SHP77 (cell line): ENCODE measurements around the gene TBC1D30.
"Not testable (repeated sequence)": the region's sequence is repeated elsewhere in the genome, so short reads cannot be mapped to it uniquely, and the experiment has no call there.

Experiments
- DNase-seq, 2 experiments: peaks; one replicate each; lab custom pipeline; 2025; lab: John Stamatoyannopoulos, UW

Gene TBC1D30, protein sequence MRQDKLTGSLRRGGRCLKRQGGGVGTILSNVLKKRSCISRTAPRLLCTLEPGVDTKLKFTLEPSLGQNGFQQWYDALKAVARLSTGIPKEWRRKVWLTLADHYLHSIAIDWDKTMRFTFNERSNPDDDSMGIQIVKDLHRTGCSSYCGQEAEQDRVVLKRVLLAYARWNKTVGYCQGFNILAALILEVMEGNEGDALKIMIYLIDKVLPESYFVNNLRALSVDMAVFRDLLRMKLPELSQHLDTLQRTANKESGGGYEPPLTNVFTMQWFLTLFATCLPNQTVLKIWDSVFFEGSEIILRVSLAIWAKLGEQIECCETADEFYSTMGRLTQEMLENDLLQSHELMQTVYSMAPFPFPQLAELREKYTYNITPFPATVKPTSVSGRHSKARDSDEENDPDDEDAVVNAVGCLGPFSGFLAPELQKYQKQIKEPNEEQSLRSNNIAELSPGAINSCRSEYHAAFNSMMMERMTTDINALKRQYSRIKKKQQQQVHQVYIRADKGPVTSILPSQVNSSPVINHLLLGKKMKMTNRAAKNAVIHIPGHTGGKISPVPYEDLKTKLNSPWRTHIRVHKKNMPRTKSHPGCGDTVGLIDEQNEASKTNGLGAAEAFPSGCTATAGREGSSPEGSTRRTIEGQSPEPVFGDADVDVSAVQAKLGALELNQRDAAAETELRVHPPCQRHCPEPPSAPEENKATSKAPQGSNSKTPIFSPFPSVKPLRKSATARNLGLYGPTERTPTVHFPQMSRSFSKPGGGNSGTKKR

DNA sequence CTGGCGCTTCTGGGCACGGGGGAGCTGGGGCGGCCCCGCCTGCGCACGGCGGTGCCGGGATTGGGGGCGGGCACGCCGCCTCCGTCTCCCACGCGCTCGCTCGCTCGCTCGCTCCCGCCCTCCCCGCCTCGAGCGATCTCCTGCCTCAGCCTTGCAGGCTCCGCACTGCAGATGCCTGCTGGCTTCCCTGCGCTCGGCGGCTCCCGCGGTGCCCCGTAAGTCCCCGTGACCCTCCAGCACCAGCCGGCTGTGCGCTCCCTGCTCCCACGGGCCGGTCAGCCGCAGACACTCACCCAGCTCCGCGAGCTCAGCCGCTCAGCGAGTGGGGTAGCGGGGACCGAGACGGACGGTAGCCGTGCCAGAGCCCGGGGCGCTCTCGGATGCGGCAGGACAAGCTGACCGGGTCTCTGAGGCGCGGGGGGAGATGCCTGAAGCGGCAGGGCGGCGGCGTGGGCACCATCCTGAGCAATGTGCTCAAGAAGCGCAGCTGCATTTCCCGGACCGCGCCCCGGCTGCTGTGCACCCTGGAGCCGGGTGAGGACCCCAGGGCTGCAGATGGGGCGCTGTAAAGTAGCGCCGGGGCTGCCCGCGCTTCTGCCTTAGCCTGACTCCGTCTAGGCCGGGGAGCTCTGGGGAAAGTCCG is at the start of gene TBC1D30:
Gene TBC1D30, plus strand, starts transcription at position 148 of the 643 bp plus-strand sequence. Its CDS starts 233 bp downstream, at position 381.
- no peak for DNase-seq

DNA sequence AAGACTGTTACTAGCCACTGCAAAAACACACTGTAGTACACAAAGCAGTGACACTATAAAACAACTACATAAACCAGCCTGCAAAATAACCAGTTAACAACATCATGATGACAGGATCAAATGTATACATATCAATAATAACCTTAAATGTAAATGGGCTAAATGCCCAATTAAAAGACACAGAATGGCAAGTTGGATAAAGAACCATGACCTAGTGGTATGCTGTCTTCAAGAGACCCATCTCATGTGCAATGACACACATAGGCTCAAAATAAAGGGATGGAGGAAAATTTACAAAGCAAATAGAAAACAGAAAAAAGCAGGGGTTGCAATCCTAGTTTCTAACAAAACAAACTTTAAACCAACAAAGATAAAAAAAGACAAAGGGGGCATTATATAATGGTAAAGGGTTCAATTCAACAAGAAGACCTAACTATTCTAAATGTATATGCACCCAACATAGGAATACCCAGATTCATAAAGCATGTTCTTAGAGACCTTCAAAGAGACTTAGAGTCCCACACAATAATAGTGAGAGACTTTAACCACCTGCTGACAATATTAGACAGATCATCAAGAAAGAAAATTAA is 49.2 kb upstream of the TBC1D30 start:
- not testable (repeated sequence) for DNase-seq

DNA sequence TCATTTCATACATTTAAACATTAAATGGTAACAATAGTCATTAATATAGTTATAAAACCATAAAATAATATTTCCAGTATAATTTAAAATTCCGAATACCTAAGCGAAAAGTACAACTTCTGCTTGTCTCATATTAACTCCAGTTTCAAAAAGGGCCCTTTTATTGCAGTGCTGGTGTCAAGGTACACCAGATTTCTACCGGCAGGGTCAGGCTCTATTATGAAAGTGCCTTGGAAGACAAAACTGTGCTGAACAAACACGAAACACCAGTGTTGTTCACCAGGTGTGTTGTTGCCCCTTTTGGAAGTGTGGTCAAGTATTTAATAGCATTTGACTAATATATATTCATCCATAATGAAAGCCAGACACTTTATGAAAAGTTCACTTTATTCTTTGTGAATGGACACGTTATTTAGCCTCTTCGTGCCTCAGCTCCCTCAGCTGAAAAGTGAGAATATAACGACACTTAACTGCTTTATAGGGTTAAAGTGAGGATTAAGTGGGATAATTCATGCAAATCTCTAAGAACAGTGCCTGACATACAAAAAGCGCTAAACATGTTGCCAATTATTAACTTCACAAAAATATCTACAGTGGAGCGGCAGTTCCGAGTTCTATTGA is 45.0 kb upstream of the TBC1D30 start:
- no peak for DNase-seq

DNA sequence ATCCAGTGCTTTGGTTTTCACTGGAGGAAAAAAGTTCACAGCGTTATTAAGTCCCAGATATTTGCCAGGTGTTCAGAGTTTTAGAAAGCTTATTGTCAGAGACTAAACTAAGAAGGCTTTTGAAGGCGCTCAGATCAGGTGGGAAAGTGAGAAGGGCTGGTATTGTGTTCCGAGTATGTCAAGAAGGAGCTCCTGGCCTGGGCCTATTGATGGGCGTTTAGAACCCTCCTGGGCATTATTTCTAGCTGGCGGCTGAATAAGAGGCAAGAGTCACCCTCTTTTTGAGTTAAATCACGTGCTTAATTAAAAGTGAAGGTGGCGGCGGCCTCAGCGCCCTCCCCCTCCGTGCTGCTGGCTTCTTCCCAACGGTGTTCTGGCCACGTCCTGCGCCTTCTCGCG is 44.3 kb upstream of the TBC1D30 start:
- DNase-seq, result no peak

DNA sequence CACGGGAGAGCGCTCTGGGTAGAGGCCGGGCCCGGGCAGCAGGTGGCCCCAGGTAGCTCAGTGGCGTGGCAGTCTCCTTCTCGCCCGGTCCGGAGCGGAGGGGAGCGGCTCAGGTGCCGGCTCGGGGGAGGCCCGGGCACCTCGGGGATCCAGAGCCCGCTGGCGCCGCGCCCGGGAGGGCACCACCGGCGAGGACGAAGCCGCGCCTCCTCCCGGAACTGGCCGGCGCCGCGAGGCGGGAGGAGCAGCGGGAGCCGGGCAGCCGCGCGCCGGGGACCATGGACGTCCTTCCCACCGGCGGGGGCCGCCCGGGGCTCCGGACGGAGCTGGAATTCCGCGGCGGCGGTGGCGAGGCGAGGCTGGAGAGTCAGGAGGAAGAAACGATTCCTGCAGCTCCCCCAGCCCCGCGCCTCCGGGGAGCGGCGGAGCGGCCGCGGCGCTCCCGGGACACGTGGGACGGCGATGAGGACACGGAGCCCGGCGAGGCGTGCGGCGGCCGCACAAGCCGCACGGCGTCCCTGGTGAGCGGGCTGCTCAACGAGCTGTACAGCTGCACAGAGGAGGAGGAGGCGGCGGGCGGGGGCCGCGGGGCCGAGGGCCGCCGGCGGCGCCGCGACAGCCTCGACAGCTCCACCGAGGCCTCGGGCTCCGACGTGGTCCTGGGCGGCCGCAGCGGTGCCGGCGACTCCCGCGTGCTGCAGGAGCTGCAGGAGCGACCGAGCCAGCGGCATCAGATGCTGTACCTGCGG is 43.7 kb upstream of the TBC1D30 start:
- DNase-seq, result peak; percentile 23 to 77

DNA sequence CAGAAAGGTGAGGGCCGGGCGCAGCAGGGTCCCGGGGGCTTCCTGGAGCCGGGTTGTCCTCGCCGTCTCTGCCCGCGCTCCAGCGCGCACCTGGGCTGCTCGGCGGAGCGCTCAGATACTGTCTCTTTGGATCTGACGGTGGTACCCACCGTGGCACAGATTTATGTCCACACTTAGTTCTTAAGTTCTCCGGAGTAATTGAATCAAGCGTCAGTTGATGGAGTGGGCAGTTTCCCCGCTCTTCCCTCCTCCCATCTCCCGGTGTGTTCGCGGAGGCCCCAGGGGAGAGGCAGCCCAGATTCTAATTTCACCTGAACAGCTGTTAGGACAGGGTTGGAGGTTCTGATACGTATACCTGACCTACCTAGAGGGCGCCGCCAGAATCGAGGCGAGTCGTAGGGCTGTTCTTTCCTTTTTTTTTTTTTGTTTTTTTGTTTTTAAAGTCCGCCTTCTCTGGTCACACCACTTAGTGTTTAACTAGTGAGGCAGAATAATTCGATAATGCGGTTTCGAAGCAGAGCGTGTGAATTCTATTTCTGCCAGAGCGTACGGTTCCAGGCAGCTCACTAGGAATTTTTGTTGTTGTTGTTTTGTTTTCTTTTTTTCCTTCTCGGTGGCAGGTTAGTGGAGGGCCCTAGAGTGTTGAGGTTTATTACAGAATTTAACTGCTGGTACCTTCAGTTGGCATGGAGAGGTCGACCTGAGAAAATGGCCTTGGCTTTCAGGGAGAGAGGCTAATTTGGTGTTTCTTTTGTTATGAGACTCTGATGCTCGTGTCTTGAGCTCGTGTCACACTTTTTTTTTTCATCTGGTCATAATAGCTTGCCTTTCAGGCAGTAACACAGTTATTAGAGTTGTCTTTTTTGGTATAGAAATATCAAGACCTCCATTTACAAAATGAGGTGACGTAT is 42.9 kb upstream of the TBC1D30 start:
- no peak for DNase-seq

DNA sequence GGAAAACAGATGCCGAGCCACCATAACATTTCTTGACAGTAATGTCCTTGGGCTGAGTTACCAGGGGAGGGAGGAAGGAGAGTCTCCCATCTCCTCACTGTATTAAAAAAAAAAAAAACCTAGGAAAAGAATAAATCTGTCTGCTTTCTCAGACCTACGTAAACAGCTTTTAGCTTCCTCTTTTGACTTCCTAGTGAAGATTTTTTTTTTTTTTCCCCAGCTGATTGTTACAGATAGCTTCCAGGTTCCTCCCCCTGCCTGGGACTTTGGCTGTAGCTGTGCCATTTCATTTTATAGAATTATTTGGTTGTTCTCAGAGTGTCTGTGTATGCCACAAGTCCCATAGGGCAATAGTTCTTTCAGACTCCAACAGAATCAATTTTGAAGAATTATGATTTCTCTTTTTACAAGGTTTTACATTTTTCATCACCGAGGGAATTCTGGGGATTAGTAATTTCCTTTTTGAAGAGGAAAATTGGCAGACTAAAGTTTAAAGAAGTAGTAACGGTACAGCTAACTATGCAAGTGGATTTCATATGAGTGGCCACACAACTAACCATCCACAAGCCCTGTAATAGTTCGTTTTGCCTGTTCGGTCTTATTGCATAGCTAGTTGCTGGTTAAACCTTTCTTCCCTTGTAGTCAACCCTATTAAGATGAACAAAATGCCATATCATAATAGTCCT is 42.1 kb upstream of the TBC1D30 start:
- DNase-seq, result no peak

DNA sequence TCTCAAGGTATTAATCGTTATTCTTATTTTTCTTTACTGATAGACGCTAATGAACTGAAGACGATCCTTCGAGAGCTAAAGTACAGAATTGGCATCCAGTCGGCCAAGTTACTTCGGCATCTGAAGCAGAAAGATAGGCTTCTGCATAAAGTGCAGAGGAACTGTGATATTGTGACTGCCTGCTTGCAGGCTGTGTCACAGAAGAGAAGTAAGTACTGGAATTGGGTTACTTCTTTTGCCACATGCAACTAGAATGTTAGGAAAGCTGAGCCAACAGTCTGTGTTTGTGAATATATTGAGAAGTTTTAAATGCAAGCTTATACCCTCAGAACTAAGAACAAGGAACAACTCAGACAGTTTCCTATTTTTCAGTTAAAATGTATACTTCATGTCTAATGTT is 38.6 kb upstream of the TBC1D30 start:
- DNase-seq, result no peak

DNA sequence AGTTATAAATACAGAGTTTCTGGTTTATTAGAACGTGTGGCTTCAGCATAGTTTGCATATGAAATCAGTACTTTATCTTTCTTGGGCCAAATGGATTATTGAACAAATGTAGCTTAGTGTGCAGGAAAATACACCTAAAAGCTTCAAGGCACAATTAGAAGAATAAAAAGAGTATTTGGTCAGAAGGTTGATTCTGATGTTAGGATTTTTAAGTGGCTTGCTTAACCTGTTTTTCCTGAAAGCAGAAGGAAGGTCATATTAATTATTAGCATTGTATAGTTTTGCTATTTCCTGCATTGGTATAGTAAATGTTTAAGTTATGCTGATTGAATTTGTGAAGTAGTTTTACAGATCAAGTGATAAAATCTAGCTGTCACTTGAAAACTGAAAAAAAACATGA is 34.3 kb upstream of the TBC1D30 start:
- DNase-seq, result no peak

DNA sequence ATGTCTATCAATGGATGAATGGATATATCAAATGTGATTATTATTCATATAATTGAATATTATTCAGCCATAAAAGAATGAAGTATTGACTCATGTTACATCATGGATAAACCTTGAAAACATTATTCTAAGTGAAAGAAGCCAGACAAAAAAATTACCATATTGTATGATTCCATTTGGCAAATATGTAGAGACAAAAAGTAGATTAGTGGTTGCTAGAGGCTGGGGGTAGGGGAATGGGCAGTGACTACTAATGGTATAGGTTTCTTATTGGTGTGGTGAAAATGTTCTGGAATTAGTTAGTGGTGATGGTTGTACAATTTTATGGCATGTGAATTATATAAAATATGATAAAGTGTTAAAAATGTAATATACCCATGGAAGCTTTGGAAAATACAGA is 33.4 kb upstream of the TBC1D30 start:
- DNase-seq, result no peak

DNA sequence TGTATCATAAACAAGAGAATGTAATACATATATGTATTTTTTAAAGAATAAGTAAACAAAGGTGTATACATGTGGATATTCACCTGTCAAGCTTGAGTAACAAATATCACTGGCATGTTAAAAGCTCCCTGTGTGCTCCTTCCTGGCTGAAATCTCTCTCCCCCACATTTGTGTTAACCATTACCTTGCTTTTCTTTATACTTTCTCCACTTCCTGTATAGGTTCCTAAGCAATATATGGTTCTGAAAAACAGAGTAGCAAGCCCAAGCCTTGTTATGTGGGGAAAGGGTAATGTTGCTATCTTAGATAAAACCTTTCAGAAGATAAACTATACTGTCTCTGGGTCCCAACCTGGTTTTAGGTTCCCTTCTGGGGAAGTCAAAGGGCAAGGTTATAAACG is 32.3 kb upstream of the TBC1D30 start:
- DNase-seq, result no peak

DNA sequence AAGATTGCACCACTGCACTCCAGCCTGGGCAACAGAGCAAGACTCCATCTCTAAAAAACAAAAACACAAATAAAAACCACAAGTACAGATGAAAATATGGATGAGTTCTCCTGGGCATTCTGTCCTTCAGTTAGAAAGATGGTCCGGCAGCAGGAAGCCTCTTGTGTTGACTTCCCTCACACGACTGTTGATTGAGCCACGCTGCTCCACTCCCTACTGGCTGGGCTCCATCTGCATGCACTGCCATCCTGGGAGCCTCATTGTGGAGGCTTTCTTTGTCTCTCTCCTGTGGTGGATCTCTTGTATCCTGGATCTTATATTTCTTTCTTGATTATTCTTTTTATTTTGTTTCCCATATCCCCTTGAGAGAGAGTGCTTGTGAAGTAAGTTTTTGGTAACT is 30.8 kb upstream of the TBC1D30 start:
- DNase-seq, result no peak

DNA sequence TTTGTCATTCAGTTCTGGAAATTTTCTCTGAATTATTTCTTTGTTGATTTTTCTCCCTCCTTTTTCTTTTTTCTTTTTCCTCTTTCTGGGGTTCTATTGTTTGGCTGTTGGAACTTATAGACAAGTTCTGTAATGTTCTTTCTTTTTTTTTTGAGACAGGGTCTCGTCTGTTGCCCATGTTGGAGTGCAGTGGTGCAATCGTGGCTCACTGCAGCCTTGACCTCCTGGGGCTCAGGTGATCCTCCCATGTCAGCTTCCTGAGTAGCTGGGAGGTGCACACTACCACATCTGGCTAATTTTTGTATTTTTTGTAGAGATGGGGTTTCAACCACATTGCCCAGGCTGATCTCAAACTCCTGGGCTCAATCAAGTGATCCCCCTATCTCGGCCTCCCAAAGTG is 30.1 kb upstream of the TBC1D30 start:
- DNase-seq, result no peak

DNA sequence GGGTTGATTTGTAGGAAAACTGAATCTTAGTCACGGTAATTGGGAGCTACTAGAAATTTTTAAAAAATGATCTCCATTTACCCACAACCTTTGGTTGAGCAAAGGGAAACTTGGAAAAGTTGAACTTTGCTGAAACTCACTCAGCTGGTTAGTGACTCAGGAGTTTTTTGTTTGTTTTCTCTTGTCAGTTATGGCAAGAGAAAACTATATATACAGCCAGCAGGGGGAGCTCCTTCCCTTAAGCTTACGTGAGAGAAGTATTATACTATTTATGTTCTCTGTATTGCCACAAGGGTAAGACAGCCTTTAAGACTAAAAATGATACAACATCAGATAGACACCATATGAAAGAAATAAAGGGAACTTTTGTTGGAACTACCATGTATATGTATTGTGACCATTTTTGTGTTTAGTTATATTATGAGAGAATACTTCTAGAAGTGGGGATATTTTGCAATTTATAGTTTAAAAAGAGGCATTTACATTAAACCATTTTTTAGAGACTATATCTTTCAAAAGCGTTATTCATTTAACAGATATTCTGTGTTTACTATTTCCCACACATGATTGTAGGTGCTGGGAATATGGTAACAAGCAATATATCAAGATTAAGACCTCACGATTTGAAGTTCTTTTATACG is 28.1 kb upstream of the TBC1D30 start:
- peak; percentile 68 to 85 for DNase-seq

DNA sequence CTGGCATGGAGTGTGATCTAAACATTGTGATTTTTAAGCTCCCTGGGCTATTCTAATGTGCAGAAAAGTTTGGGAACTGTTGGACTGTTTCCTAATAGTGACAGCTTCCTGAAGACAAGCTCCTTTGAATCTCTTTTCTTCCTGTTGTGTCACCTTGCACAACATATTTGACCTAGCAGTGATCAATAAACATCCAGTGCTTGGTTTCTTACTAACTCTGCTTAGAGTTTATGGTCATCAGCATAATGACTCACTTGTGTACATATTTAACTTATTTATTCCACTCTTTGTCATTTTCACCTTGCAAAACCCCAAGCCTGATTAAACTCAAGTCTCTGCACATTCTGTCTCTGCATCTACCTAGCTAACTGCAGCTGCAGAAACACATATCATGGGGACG is 27.3 kb upstream of the TBC1D30 start:
- DNase-seq, result no peak

DNA sequence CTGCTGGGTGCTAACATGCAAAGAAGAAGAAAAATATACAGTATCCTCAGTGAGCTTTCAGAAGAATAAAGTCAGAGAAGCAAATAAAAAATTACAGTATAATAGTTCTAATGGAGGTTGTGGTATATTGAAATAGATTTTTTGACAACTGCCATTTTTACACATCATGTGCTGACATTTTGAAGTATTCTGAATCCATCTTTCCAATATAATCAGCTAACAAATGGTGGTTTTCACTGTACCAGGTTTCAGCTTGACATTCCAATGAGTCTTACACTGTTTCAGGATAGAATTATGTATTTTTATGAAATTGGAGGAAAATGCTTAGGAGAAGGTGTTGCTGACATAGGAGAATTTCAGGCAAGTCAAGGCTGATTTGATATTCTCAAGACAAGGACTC is 26.3 kb upstream of the TBC1D30 start:
- DNase-seq, result no peak

DNA sequence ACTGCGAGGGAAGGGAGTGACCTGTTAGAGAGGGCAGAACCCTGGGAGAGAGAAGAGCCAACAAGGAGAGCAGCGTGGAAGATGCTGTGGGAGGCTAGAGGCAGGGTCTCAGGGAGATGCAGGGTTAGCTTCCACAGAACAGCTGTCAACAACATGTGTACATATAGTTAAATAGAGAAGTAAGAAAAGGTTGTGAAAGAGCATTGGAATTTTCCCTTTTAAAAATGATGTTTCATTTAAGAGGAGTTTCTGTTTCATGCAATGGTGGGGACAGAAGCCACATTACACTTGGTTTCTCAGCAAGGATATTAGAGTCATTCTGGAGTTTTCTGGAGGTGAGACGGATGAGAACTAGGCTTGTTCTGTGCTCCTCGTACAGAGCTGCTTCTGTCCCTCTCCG is 23.8 kb upstream of the TBC1D30 start:
- DNase-seq, result no peak

DNA sequence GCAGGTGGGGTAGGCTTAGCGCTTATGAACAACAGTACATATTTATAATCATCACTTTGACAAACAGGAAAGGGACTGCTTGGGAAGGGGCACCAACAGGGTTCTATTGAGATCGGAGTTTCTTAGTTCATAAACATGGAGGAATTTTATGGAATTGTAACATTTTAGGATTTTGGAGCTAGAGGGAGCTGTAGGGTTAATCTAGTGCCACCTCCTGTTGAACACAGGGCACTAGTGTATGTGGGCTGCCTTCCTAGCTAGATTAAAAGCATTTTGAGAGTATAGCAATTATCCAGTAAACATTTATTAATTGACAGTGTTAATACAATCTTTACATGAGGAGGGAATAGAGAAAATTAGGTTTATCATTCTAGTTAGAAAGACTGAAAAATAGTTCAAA is 23.1 kb upstream of the TBC1D30 start:
- no peak for DNase-seq

DNA sequence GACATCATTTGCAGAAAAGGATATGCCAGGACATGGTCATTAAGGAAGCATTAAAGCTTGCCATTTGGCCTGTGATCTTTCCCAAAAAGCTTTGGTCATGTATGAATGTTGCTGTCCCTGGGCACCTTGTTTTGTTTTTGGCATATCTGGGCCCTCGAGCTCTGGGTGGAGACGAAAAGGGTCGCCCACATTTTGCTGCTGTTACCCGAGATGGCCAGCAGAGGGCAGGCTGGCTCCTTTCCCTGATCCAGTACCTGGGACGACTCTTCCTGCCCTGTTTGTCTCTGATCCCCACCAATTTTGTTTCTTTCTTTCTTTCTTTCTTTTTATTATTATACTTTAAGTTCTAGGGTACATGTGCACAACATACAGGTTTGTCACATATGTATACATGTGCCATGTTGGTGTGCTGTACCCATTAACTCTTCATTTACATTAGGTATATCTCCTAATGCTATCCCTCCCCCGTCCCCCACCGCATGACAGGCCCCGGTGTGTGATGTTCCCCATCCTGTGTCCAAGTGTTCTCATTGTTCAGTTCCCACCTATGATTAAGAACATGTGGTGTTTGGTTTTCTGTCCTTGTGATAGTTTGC is 22.2 kb upstream of the TBC1D30 start:
- peak in 1 of 2 experiments; percentile 18 for DNase-seq
